GM12872 (cell line): ENCODE measurements around the gene TFAP2B.

ENCODE experiments used
- TF ChIP-seq, protein P1 (sequence below): IDR thresholded peaks from 3 replicates; pipeline ENCODE4 v1.5.1; 2011; ENCODE audit warnings: low read depth, mild to moderate bottlenecking, low read length, moderate library complexity; ENCODE audit not compliant: insufficient read depth

The TFAP2B gene

DNA sequence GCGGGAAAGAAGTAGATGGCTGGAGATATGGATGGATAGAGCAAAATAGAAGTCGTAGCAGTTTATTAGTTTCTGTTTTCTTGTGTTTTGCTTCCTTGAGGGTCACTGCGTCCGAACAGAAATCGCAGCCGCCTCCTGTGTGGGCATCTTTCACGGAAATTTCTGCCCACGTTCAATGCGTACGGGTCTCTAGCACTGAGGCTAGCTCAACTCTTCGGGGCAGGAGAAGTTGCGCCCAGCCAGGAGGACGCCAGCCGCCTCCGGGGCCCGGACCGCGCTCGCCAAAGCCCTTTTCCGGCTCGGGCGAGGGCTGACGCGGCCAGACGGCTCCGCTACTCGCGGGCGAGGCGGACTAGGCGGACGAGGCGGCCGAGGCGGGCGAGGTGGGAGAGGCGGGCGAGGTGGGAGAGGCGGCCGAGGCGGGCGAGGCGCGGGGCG lies 814 bp downstream of the TFAP2B start:
- TF ChIP-seq, protein P1, sequence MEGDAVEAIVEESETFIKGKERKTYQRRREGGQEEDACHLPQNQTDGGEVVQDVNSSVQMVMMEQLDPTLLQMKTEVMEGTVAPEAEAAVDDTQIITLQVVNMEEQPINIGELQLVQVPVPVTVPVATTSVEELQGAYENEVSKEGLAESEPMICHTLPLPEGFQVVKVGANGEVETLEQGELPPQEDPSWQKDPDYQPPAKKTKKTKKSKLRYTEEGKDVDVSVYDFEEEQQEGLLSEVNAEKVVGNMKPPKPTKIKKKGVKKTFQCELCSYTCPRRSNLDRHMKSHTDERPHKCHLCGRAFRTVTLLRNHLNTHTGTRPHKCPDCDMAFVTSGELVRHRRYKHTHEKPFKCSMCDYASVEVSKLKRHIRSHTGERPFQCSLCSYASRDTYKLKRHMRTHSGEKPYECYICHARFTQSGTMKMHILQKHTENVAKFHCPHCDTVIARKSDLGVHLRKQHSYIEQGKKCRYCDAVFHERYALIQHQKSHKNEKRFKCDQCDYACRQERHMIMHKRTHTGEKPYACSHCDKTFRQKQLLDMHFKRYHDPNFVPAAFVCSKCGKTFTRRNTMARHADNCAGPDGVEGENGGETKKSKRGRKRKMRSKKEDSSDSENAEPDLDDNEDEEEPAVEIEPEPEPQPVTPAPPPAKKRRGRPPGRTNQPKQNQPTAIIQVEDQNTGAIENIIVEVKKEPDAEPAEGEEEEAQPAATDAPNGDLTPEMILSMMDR: no peak

DNA sequence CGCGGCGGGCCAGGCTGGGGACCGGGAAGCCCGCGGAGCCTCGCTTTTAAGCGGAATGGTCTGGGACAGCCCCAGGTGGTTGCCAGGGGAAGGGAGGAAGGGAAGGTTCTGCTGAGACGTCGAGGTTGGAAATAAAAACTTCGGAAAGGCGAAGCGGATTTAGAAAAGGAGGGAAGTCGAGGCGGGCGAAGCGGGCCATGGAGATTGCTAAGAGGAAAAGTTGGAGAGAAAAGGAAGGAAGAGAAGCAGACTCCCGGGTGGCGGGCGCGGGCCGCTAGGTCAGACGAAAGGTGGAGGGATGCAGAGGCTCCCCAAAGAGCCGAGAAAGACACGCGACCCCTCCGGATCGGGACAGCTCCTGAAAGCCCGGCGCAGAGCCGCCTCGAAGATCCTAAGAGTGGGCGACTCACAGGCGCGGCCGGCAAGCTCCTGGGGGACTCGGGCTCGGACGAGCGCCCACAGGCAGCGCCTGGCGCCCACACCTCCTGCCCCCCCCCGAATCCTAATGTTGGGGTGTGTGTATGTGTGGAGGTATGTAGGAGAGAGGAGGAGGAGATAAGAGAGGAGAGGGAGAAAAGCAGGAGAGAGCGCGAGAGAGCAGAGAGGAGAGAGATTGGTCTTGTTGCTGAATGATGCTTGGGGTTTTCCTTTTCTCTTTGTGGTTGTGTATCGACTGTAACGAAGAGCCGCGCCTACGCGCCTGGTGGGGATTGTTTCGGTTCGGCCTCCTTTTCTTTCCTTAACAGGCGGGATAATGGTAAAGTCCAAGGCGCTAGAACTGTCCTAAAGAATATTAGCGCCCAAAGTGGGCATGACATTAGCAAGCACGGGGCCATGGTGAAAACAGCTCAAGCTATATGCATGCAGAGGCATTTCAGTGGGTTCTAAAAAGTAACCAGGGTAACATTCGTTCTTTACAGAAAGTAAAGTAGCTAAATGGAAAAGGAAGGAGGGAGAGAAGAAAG lies 1.5 kb downstream of the TFAP2B start:
- TF ChIP-seq, protein P1: no peak

DNA sequence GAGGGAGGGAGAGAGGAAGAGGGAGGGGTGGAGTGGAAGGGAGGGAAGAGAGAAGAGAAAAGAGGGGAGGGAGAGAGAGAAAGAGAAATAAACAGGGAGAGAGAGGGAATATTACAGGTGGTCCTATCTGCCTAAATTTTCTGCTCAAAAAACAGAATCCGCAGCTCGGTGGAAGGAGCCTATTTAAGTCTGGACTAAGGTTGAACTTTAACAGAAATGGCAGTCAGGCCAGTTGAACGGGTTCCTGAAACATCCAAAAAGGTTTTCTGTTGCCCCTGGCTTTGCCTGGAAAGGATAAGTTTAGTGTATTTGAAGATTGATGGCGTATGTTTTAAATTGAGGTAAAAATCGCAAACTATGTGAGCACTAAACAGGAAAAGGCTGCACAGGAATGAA lies 2.2 kb downstream of the TFAP2B start:
- TF ChIP-seq, protein P1: no peak

DNA sequence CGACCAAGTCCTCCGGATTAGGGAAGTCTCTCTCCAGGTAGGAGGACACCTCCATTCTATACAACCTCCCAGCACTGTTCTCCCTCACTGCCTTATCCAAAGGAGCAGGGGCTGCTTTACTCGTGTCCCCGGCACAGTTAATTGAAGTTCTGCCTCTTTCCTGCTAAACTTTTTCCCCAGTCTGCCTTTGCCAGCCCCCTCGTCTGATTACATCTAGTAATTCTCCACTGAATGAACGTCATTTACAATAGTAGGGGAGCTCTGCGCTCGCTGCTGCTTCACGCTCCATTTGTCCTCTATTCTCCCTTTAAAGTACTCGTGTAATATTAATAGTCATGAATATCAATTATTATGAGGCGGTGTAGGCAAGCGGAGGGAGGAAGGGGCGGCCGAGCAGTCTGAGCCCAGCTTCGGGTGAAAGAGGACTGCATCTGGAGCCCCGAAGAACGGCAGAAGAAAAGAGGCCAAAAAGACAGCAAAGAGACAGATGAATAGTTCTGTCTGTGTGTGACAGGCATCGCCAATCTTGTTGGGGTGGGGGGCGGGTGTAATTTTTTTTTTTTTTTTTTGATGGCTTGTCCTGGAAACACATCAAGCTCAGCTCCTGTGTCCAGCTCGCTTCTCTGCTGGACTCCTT lies 2.9 kb downstream of the TFAP2B start:
- TF ChIP-seq, protein P1: no peak

DNA sequence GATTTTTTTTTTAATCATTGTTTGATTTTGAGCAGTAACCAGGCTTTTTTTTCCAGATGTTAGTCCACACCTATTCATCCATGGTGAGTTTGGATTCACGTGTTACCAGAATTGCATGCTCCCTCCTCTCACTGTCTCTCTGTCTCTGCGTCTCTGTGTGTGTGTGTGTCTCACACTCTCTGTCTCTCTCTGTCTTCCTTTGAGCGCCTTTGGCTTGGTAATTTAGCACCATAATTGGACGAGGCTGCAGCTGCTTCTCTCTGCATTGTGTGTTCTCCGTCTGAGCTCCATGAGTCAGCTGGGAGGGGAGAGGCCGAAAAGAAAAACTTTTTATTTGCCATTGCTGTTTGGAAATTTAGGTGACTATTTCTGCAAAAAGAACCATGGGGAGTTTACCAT lies 3.4 kb downstream of the TFAP2B start:
- TF ChIP-seq, protein P1: no peak

DNA sequence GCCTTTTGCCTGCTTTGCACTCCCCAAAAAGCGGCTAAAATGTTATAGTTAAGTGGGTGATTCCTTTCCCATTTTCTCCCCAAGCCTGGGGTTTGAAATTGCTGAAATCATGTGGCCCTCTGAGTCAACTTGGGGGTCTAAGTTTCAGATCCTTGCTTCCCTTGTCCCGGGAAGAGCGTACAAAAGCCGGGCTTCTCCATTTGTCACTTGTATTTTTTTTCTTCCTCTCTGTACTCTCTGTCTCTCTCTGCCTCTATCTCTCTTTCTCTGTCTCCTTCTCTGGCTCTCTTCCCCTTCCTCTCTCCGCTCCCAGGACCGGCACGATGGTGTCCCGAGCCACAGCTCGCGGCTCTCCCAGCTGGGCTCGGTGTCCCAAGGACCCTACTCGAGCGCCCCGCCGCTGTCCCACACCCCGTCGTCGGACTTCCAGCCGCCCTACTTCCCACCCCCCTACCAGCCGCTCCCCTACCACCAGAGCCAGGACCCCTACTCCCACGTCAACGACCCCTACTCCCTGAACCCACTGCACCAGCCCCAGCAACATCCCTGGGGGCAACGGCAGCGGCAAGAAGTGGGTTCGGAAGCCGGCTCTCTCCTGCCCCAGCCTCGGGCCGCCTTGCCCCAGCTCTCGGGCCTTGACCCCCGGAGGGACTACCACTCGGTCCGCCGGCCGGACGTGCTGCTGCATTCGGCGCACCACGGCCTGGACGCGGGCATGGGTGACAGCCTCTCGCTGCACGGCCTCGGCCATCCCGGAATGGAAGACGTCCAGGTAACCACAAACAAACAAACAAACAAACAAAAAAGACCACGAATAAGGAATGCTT lies 4.6 kb downstream of the TFAP2B start:
- TF ChIP-seq, protein P1: no peak

DNA sequence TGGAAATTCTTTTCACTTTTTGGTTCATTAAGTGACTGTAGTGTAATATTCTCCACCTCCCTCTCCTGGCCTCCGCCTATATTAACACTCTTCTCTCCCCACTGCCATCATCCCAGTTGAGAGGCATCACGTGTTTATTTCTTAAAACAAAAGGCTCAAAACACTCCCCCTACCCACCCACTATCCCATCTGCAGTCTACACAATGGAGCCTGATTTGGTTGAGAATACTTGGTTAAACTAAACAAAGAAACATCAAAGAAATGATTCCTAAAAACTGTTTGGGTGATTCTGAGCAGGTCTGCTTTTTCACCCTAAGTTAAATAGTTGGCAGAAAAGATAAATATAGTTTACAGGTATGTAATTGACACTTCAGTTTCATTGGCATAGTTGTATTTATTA lies 5.9 kb downstream of the TFAP2B start:
- TF ChIP-seq, protein P1: no peak
